Activated B cell treated with CpG ODN at 0.5 μM for 24 hours (primary cell): ENCODE data around the gene NIBAN1. TPM values are rescaled to one million over a fixed set of nuclear protein-coding genes. Genes with fewer than 3 reads are reported as not detected.
A peak's percentile ranks its signal among the peaks of the same experiment; 100 is the strongest.

Experiments used
- ATAC-seq: fragments of 200-7000 bp; cut with Tn5 transposase; one replicate; pipeline ENCODE4 v1.10.0; 2021; ENCODE audit warnings: low read depth, mild to moderate bottlenecking, moderate library complexity
- CTCF ChIA-PET: fragments of 350-600 bp; sonication (Branson Sonifier 250); formaldehyde crosslinking; loops from one replicate; lab custom pipeline; 2021; ENCODE audit warnings: antibody characterized with exemption; lab: Charles Lee
- POLR2A ChIA-PET: fragments of 350-600 bp; sonication (Branson Sonifier 250); formaldehyde crosslinking; loops from one replicate; lab custom pipeline; 2021; ENCODE audit warnings: antibody characterized with exemption; lab: Charles Lee
- DNase-seq: peaks from one replicate; pipeline ENCODE4 v3.0.0; 2022
- H3K27ac Mint-ChIP-seq: one replicate; pipeline ENCODE4 v1.8.0; 2020; ENCODE audit warnings: mixed read lengths
- H3K27me3 Mint-ChIP-seq: one replicate; pipeline ENCODE4 v1.8.0; 2021; ENCODE audit warnings: mixed read lengths
- H3K36me3 Mint-ChIP-seq: one replicate; pipeline ENCODE4 v1.8.0; 2021; ENCODE audit warnings: low read depth, mixed read lengths
- H3K4me1 Mint-ChIP-seq: one replicate; pipeline ENCODE4 v1.8.0; 2021; ENCODE audit warnings: mixed read lengths
- H3K4me3 Mint-ChIP-seq: one replicate; pipeline ENCODE4 v1.8.0; 2020; ENCODE audit warnings: mild to moderate bottlenecking, mixed read lengths
- H3K9me3 Mint-ChIP-seq: one replicate; pipeline ENCODE4 v1.8.0; 2020; ENCODE audit warnings: mixed read lengths
- intact Hi-C: fragments of 100-400 bp; cut with micrococcal nuclease; formaldehyde crosslinking; loops from one replicate; pipeline ENCODE4 v1.15.1; 2024
- total RNA-seq: library from RNA; stranded (reverse); gene quantifications from 2 replicates; pipeline ENCODE4 v1.2.3, GENCODE V29; 2022
- TF ChIP-seq, protein P1 (sequence below): fragments of 200-600 bp; IDR thresholded peaks from one replicate; pipeline ENCODE4 v1.8.0; 2022; ENCODE audit warnings: antibody characterized with exemption, mild to moderate bottlenecking

The NIBAN1 gene, protein sequence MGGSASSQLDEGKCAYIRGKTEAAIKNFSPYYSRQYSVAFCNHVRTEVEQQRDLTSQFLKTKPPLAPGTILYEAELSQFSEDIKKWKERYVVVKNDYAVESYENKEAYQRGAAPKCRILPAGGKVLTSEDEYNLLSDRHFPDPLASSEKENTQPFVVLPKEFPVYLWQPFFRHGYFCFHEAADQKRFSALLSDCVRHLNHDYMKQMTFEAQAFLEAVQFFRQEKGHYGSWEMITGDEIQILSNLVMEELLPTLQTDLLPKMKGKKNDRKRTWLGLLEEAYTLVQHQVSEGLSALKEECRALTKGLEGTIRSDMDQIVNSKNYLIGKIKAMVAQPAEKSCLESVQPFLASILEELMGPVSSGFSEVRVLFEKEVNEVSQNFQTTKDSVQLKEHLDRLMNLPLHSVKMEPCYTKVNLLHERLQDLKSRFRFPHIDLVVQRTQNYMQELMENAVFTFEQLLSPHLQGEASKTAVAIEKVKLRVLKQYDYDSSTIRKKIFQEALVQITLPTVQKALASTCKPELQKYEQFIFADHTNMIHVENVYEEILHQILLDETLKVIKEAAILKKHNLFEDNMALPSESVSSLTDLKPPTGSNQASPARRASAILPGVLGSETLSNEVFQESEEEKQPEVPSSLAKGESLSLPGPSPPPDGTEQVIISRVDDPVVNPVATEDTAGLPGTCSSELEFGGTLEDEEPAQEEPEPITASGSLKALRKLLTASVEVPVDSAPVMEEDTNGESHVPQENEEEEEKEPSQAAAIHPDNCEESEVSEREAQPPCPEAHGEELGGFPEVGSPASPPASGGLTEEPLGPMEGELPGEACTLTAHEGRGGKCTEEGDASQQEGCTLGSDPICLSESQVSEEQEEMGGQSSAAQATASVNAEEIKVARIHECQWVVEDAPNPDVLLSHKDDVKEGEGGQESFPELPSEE
- 23.0 and 25.4 TPM in 2 replicates for total RNA-seq

DNA sequence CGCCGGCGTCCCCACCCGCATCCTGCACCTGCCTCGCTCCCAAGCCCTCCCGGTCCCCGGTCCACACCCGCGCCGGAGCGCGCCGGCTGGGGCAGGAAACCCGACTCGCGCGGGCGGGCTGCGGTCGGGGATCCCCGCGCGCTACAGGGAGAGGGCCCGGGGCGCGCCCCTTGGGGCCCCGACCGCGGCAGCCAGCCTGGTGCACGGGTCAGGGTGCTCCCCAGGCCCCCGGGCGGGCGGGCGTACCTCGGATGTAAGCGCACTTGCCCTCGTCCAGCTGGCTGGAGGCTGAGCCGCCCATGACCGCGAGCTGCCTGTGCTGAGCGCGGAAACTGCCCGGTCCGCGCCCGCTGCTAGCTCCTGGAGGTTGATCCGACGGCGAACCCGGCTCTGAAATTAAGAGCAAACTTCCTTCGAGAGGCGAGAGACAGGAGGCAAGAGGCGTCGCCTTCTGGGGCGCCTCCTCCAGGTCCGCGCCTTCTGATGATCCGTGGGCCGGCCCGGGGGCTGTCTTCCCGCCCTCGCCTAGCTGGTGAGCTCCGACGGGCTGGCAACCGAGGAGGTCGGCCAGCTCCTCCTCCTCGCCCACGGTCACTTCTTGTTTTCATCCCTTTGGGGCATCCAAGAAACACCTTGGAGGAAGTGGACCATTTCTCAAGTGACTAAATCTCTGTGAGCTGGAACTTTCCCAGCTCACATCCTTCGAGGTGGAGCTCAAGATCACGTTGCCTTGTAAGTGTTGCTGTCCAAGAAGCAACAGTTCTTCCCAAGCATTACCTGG lies at the start of gene NIBAN1:
Gene NIBAN1, minus strand, starts transcription at position 453 of the 781 bp plus-strand sequence. Its CDS starts 152 bp downstream, at position 301.
- DNase-seq (no peak), ATAC-seq (peak; percentile 73)
- TF ChIP-seq, protein P1, sequence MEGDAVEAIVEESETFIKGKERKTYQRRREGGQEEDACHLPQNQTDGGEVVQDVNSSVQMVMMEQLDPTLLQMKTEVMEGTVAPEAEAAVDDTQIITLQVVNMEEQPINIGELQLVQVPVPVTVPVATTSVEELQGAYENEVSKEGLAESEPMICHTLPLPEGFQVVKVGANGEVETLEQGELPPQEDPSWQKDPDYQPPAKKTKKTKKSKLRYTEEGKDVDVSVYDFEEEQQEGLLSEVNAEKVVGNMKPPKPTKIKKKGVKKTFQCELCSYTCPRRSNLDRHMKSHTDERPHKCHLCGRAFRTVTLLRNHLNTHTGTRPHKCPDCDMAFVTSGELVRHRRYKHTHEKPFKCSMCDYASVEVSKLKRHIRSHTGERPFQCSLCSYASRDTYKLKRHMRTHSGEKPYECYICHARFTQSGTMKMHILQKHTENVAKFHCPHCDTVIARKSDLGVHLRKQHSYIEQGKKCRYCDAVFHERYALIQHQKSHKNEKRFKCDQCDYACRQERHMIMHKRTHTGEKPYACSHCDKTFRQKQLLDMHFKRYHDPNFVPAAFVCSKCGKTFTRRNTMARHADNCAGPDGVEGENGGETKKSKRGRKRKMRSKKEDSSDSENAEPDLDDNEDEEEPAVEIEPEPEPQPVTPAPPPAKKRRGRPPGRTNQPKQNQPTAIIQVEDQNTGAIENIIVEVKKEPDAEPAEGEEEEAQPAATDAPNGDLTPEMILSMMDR = no peak
- intact Hi-C loops = loop anchor here (1.0 to 5.0 kb wide), 4 partner anchors 8 to 220 kb away; partner anchors contain the start of genes EDEM3, SWT1 and TRMT1L
- ChIA-PET POLR2A (interaction anchor here (0.6 to 3.0 kb wide), 10 partner anchors 8 to 1401 kb away, joined by 3 to 12 read pairs (median 5); partner anchors contain the start of genes EDEM3, ODR4, RNF2 and SWT1), CTCF (interaction anchor here (1.0 to 2.3 kb wide), 4 partner anchors 8 to 1401 kb away, joined by 3 to 21 read pairs (median 4); partner anchors contain the start of gene TPR)
- H3K36me3 Mint-ChIP-seq = peaks cover 3% of the 10 kb centered on the region
- peak within 1 kb of the TSS; percentile 93 for H3K4me3 Mint-ChIP-seq
- no peaks in the 10 kb centered on the region for H3K9me3 Mint-ChIP-seq
- H3K27me3 Mint-ChIP-seq = peaks cover 2% of the 10 kb centered on the region
- H3K27ac Mint-ChIP-seq = peak within 1 kb of the TSS; percentile 91
- peaks cover 53% of the 10 kb centered on the region for H3K4me1 Mint-ChIP-seq

DNA sequence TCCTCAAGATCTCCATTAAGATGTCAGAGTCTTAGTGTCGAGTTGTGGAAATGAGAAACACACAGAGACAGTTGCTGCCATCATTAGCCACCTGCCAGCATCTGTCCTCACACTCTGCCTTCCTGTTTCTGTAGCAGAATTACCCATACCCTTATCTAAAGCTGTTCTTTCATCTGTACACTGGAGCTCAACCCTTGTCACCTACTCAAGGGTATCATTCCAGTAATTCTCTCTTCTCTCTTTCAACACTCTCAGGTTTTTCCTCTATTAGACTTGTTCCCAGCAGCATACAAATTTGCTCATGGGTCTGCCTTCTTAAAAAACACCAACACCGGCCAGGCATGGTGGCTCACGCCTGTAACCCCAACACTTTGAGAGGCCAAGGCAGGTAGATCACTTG lies 43.7 kb upstream of the NIBAN1 start:
- no peaks in the 10 kb centered on the region for H3K9me3 Mint-ChIP-seq
- DNase-seq = no peak
- ATAC-seq = no peak
- TF ChIP-seq, protein P1 = no peak
- peaks cover 6% of the 10 kb centered on the region for H3K27me3 Mint-ChIP-seq
- no peak overlapping the region for H3K27ac Mint-ChIP-seq
- H3K36me3 Mint-ChIP-seq = no peaks in the 10 kb centered on the region
- intact Hi-C loops = no loop called here
- H3K4me3 Mint-ChIP-seq = no peak overlapping the region
- POLR2A ChIA-PET = no interaction called here
- peaks cover 3% of the 10 kb centered on the region for H3K4me1 Mint-ChIP-seq
- CTCF ChIA-PET = no interaction called here

DNA sequence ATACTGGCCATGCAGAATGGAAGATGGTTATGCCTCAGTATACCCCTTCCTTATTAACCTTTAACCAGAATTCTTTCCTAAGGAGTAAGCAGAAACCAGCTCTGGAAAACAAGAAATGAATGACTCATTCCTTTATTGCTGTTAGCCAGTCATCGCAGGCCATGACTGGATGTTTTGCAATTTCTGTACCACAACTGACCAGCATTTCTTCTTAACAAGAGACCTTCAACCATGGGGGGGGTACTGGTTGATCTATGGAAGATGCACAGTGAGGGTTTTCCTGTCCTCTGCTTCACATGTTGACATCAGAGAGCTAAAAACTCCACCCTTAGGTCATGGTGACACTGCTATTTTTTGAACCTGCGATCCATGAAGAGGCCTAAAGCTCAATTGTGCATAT lies 43.0 kb upstream of the NIBAN1 start:
- TF ChIP-seq, protein P1 = no peak
- ChIA-PET CTCF (no interaction called here), POLR2A (no interaction called here)
- no peaks in the 10 kb centered on the region for H3K36me3 Mint-ChIP-seq
- no peak for ATAC-seq
- peaks cover 6% of the 10 kb centered on the region for H3K27me3 Mint-ChIP-seq
- H3K27ac Mint-ChIP-seq = no peak overlapping the region
- intact Hi-C loops = no loop called here
- no peaks in the 10 kb centered on the region for H3K9me3 Mint-ChIP-seq
- DNase-seq = no peak
- H3K4me1 Mint-ChIP-seq = peaks cover 3% of the 10 kb centered on the region
- no peak overlapping the region for H3K4me3 Mint-ChIP-seq

DNA sequence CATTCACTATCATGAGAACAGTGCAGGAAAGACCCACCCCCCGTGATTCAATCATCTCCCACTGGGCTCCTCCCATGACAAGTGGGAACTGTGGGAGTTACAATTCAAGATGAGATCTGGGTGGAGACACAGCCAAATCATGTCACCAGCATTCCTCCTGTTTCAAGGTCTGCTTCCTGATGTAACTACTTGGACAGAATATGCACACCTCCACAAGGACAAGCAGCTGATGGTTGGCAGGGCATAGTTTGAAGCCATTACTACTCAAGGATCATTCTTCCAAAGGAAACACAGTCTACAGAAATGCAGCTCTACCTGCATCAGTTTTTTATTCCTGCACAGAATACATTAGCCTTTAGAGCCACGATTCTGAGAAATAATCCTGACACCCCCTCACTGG lies 42.6 kb upstream of the NIBAN1 start:
- H3K36me3 Mint-ChIP-seq = no peaks in the 10 kb centered on the region
- ATAC-seq = no peak
- TF ChIP-seq, protein P1 = no peak
- H3K27me3 Mint-ChIP-seq = peaks cover 6% of the 10 kb centered on the region
- no peaks in the 10 kb centered on the region for H3K9me3 Mint-ChIP-seq
- CTCF ChIA-PET = no interaction called here
- no peak overlapping the region for H3K27ac Mint-ChIP-seq
- intact Hi-C loops = no loop called here
- no peak for DNase-seq
- peaks cover 3% of the 10 kb centered on the region for H3K4me1 Mint-ChIP-seq
- no peak overlapping the region for H3K4me3 Mint-ChIP-seq
- POLR2A ChIA-PET = no interaction called here
